HS-27A (cell line): ENCODE measurements around the gene STX19.
"Not testable (repeated sequence)": the region's sequence is repeated elsewhere in the genome, so short reads cannot be mapped to it uniquely, and the experiment has no call there.

Experiments used
- DNase-seq: peaks from one replicate; pipeline ENCODE4 v3.0.0-alpha.2; 2012; ENCODE audit warnings: low read depth, missing footprints

STX19 gene

GRCh38 chr3:94028093-94028837, at the start of gene STX19:
STX19 (minus strand) TSS chr3:94028597; CDS start chr3:94015269, 13,328 bp downstream.
- no peak for DNase-seq

GRCh38 chr3:94076055-94076454, 47.7 kb upstream of the STX19 start:
- no peak for DNase-seq

GRCh38 chr3:94071713-94072284, 43.4 kb upstream of the STX19 start:
- DNase-seq: no peak

- no peak for DNase-seq
Measured at GRCh38 chr3:94070341-94070911, 42.0 kb upstream of the STX19 start.

GRCh38 chr3:94069194-94069813, 40.9 kb upstream of the STX19 start:
- no peak for DNase-seq

- DNase-seq: no peak
Measured at GRCh38 chr3:94066506-94067500, 38.4 kb upstream of the STX19 start.

- DNase-seq: no peak
Measured at GRCh38 chr3:94065819-94066480, 37.6 kb upstream of the STX19 start.

- DNase-seq: no peak
Measured at GRCh38 chr3:94065122-94065521, 36.7 kb upstream of the STX19 start.

- no peak for DNase-seq
Measured at GRCh38 chr3:94064243-94064860, 36.0 kb upstream of the STX19 start.

- DNase-seq: no peak
Measured at GRCh38 chr3:94063496-94064119, 35.2 kb upstream of the STX19 start.

GRCh38 chr3:94062513-94063404, 34.4 kb upstream of the STX19 start, which contains the start of the genes DHFR2 and NSUN3:
DHFR2 (minus strand) TSS chr3:94062916; CDS start chr3:94061511, 1,405 bp downstream.
NSUN3 (plus strand) TSS chr3:94063061; CDS start chr3:94063127, 66 bp downstream.
- peak; percentile 96 for DNase-seq

GRCh38 chr3:94061297-94061696, 32.9 kb upstream of the STX19 start:
- DNase-seq: no peak

- no peak for DNase-seq
Measured at GRCh38 chr3:94050546-94050945, 22.1 kb upstream of the STX19 start.

- DNase-seq: no peak
Measured at GRCh38 chr3:94049267-94049666, 20.9 kb upstream of the STX19 start.

GRCh38 chr3:94046533-94046932, 18.1 kb upstream of the STX19 start:
- no peak for DNase-seq

GRCh38 chr3:94044100-94044936, 15.9 kb upstream of the STX19 start:
- not testable (repeated sequence) for DNase-seq

- DNase-seq: no peak
Measured at GRCh38 chr3:94043285-94043684, 14.9 kb upstream of the STX19 start.

GRCh38 chr3:94036909-94037507, 8.6 kb upstream of the STX19 start:
- peak; percentile 11 for DNase-seq
